ENCODE results near the gene PEX14. TPM values are rescaled to one million over a fixed set of nuclear protein-coding genes. Genes with fewer than 3 reads are reported as not detected.

Gene PEX14
- total RNA-seq, 1 experiment from 2014 or later: 29.3 TPM

- POLR2A ChIA-PET: no interaction called here
- no TSS peak for BruUV-seq (replicated peaks)
Observed at GRCh38 chr1:10615332-10615731, 140.6 kb downstream of the PEX14 start.

More at GRCh38 chr1:10615332-10615731, 140.6 kb downstream of the PEX14 start:
- no peaks in the 10 kb centered on the region for H3K27me3 ChIP-seq (ENCODE audit: insufficient read depth, low read length)
- no peak overlapping the region for H3K4me2 ChIP-seq (ENCODE audit: low read length)
- H3K27ac ChIP-seq (ENCODE audit: low read depth, low read length): no peak overlapping the region
- H3K9ac ChIP-seq (ENCODE audit: low read length): no peak overlapping the region
- intact Hi-C loops (cut with micrococcal nuclease): no loop called here
- H3K4me3 ChIP-seq (replicated peaks in 1 of 2; ENCODE audit: low read depth in 1 of 2, low read length in 2 of 2): no peak overlapping the region
- no peak overlapping the region for H2AFZ ChIP-seq (ENCODE audit: low read depth, low read length, poor library complexity, severe bottlenecking)
- H4K20me1 ChIP-seq (ENCODE audit: insufficient read depth): no peaks in the 10 kb centered on the region
- H3K9me2 ChIP-seq (ENCODE audit: insufficient read depth): no peaks in the 10 kb centered on the region
- ATAC-seq (no peak), DNase-seq (ENCODE audit: low read depth, low spot score) (no peak)
- TF ChIP-seq ELF1 (IDR thresholded peaks at IDR 0.05; ENCODE audit: borderline replicate concordance, low read depth) (no peak), POLR2A (IDR thresholded peaks at IDR 0.05; ENCODE audit: borderline replicate concordance, extremely low read depth, insufficient read depth, insufficient read length) (no peak), SIN3A (IDR thresholded peaks at IDR 0.05; ENCODE audit: low read depth) (no peak), ZFX (IDR thresholded peaks at IDR 0.05) (no peak), ZNF274 (IDR thresholded peaks at IDR 0.05; ENCODE audit: low read depth, low read length) (no peak), JUND (IDR thresholded peaks at IDR 0.05) (no peak), SRF (IDR thresholded peaks at IDR 0.05; ENCODE audit: low read depth) (no peak), RAD21 (IDR thresholded peaks at IDR 0.05; ENCODE audit: low read depth) (no peak), EZH2 (IDR thresholded peaks at IDR 0.05) (no peak), CBX3 (IDR thresholded peaks at IDR 0.05; ENCODE audit: low read depth) (no peak), CTCF (IDR thresholded peaks at IDR 0.05 in 2 of 3, conservative IDR thresholded peaks at IDR 0.05 in 1 of 3; ENCODE audit: borderline replicate concordance in 1 of 3, insufficient read depth in 1 of 3, low read depth in 2 of 3, low read length in 2 of 3) (no peak), ATF3 (IDR thresholded peaks at IDR 0.05) (no peak), YY1 (IDR thresholded peaks at IDR 0.05; ENCODE audit: extremely low read depth, insufficient replicate concordance, low read depth, low read length) (no peak), EZH2phosphoT487 (IDR thresholded peaks at IDR 0.05; ENCODE audit: borderline replicate concordance) (no peak), EGR1 (IDR thresholded peaks at IDR 0.05; ENCODE audit: low read depth) (no peak), SP1 (IDR thresholded peaks at IDR 0.05; ENCODE audit: low read depth) (no peak), REST (IDR thresholded peaks at IDR 0.05; ENCODE audit: low read depth) (no peak), TCF7L2 (IDR thresholded peaks at IDR 0.05; ENCODE audit: borderline replicate concordance, extremely low read depth, insufficient read depth, insufficient read length) (no peak), ZBTB33 (IDR thresholded peaks at IDR 0.05; ENCODE audit: extremely low read depth, insufficient replicate concordance, low read length) (no peak), FOSL1 (IDR thresholded peaks at IDR 0.05; ENCODE audit: low read depth) (no peak)
- no peaks in the 10 kb centered on the region for H3K4me1 ChIP-seq (ENCODE audit: control insufficient read depth in 1 of 2, insufficient read depth in 2 of 2, low read length in 2 of 2)
- no peaks in the 10 kb centered on the region for H3K36me3 ChIP-seq (ENCODE audit: control insufficient read depth in 1 of 2, insufficient read depth in 2 of 2, low read length in 2 of 2)
- H3K79me2 ChIP-seq (ENCODE audit: insufficient read depth, low read length): no peaks in the 10 kb centered on the region
- ChIA-PET CTCF (no interaction called here), RAD21 (ENCODE audit: low non-redundant PET in 1 of 2, low total read pairs in 2 of 2, uncharacterized antibody in 2 of 2, unreplicated experiment in 2 of 2) (no interaction called here)
- H3K9me3 ChIP-seq (ENCODE audit: control insufficient read depth in 1 of 2, insufficient read depth in 1 of 2, low read depth in 1 of 2, low read length in 2 of 2): no peaks in the 10 kb centered on the region
